Activated T-helper 9 cell treated with anti-CD3 and anti-CD28 coated beads, Interleukin-2, amount 50 U/mL, for 16 hours (primary cell): Measurements from ENCODE around the gene CUTA.
"Not testable (repeated sequence)": the region's sequence is repeated elsewhere in the genome, so short reads cannot be mapped to it uniquely, and the experiment has no call there.

ENCODE experiments used
- DNase-seq: peaks from one replicate; pipeline ENCODE4 v3.0.0-alpha.2; 2020; ENCODE audit warnings: low read depth

Gene CUTA

DNA sequence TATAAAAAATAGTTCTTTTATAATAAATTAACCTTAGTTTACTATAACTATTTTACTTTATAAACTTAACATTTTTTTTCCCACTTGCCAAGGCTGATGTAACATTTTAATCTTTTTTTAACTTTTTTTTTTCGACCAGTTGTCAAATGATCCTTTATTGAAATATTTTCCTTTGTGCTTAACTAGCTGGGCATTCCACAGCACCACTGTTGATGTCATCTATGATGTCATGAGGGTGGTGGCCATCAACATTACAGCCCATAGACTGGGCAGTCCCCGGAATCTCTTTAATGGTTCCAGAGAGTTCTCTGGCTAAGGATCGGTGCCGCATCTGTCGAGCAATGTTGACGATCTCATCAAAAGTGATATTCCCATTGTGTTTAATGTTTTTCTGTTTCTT, 18.0 kb downstream of the CUTA start:
- not testable (repeated sequence) for DNase-seq

DNA sequence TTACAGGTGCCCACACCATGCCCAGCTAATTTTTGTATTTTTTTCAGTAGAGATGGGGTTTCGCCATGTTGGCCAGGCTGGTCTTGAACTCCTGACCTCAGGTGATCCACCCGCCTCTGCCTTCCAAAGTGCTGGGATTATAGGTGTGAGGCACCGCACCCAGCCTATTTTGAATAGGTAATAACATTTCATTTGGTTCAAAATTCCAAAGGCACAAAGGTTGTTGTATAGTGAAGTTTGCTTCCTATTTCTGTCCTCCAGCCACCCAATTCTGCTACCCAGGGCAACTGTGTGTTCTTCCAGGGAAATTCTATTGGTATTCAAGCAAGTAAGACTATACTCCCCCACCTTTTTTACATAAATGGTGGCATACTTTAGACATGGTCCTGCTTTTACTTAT, 19.3 kb downstream of the CUTA start:
- DNase-seq, result not testable (repeated sequence)

DNA sequence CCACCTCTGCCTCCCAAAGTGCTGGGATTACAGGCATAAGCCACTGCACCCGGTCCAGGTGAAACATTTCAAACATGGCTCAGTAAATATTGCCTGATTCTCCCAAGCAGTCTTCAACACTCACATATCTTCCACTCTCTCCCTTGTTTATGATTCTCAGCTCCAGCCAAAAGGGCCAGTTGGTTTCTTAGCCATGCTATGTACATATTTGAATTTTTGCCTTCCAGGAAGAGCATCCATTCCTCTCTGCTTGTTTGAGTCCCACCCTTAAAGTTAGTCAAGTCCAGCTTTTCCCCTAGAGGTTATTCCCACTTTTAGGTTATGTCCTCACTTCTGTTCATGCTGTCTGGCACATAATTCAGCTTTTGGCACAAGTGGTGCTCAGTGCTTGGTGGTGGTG, 20.4 kb downstream of the CUTA start:
- no peak for DNase-seq

DNA sequence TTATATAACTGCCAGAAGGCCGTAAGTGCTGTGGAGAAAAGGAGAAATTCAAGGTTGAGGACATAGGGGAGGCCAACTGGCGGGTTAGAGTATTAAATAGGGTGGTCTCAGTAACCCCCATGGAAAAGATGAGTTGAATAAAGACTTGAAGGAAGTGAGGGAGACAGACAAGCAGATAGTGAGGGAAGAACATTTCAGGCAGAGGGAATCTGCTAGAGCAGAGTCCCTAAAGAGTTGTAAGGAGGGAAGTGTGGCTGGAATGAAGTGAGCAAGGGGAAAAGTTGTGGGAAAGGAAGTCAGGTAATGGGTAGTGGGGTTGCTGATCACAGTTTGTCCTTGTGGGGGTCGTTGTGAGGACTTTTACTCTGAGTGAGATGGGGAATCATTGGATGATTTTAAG, 24.9 kb downstream of the CUTA start:
- DNase-seq, result no peak

DNA sequence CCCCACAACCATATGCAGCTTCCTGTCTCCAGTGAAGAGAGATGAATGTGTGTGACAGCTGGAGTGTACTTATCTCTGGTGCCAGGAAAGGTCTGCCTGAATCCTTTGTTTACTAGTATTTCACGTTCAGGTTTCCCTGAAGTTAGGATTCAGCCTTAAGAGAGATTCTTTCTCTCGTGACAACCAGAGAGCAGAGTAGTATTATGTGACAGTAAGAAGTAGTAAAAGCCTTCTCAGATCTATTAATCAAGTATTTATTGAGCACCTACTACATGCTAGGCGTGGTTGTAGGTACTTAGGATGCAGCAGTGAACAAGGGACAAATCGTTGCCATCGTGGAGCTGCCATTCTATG, 25.3 kb downstream of the CUTA start:
- DNase-seq, result no peak

DNA sequence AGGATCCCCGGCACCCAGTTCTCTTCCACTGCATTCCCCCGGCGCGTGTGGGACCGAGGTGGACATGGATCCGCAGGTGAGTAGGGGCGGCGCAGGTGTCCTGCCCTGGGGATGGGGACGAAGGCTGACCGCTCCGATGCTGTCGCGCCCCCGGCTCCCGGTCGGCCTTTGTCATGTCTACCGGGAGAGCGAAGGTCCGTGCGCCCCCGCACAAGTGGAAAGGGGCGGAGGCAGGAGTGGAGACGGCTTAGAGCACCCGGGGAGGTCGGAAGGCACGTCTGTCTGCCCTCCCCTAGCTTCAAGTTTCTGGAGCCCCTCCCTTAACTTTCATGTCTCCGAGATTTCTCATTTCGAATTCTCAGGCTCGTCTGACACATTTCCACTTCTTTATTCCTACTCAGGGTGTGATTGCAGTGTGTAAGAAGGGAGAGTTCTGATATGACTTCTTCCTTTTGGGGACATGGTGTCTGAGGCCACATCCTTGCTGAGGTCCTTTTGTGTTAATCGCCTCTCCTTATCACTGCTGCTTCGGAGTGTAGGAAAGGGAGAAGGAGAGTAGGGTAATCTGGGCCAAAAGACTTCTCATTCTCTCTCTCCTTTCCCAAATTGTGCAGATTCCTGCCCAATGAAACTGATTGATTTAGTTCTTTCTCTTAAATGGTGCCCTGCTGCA, 25.8 kb downstream of the CUTA start:
- no peak for DNase-seq

DNA sequence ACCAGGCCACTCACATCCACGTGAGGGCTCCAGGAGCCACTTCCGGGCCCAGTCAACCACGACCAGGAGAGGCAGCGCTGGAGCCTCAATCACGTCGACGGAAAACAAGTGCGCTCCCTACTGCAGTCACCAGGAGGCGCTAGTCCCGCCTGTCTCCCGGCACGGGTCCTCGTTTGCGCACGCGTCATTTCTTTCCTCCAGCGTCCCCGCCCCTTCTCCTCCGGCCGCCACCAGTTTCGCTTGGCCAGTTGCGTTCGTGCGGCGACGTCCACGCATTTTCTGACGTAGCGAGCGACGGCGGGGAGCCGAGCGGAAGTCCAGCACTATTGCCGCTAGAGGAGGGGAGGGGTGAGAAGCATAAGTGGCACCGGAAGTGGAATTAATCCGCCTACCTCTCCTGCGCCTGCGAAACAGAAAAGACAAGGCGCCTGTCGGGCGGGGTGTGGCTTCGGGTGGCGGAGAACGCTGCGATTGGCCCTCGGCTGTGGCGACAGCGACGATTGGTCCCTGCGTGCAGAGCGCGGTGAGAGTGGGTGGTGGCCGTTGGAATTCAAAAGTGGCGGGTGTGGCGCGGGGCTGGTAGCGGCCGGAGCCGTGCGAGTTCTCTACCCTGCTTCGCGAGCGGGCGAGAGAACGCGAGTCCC, 26.5 kb downstream of the CUTA start, which contains the start of gene KIFC1:
Gene KIFC1, plus strand, starts transcription at position 546 of the 644 bp plus-strand sequence. CDS start 163 bp downstream, outside the sequence.
- peak; percentile 98 for DNase-seq

DNA sequence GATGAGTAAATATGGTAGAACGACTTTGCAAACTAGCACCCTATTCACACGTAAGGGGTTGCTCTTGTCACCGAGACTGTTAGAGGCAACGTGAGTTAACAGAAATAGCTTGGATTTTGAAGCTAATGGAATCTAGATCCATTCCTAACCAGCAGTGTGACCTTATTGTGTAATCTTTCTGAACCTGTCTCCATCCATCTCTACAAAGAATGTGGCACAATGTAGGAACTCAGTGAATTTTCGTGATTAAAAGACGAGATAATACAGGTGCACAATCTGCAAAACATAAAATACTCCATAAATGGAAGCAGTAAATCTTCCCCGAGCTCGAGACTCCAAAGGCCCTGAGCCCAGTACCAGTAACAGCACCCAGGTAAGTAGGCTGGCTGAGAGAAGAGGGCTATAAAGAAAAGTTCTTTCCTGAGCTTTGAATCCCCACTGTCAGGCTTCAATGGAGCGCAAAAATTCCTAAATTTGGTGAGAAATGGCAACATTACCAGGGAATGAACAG, 27.1 kb downstream of the CUTA start:
- DNase-seq, result no peak

DNA sequence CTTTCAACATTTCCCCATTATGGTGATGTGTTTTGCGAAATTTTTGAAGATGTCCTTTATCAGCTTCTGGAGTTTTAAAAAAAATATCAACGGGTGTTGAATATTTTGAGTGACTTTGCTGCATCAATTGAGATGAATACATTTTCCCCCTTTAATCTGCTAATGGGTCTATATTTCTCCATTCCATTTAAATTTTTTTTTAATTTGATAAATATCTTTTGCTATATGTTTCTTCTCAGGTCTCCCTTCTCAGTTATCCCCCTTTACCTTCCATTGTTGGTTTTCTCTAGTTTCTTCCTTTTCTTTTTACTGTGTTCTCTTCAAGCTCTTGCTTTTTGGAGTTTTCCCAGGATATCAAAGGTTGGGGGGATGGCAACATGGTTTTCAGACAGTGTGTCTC, 27.7 kb downstream of the CUTA start:
- no peak for DNase-seq

DNA sequence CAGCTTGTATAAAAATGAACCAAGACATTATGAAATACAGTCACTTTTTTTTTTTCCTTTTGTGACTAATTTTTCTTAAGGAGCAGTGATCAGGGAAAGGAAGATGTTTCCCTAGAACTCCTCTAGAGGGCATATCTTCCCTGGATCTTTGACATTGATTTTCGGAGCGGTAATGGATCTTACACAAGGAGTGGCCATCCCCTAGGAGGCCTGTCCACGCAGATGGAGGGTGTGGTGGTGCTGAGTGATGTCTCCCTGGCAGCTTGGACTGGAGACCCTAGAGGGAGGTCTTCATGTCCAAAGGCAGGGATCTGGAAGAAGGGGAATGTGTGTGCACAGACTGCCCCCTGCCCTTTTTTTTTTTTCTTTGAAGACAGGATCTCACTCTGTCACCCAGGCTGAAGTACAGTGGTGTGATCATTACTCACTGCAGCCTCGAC, 33.3 kb downstream of the CUTA start:
- no peak for DNase-seq

DNA sequence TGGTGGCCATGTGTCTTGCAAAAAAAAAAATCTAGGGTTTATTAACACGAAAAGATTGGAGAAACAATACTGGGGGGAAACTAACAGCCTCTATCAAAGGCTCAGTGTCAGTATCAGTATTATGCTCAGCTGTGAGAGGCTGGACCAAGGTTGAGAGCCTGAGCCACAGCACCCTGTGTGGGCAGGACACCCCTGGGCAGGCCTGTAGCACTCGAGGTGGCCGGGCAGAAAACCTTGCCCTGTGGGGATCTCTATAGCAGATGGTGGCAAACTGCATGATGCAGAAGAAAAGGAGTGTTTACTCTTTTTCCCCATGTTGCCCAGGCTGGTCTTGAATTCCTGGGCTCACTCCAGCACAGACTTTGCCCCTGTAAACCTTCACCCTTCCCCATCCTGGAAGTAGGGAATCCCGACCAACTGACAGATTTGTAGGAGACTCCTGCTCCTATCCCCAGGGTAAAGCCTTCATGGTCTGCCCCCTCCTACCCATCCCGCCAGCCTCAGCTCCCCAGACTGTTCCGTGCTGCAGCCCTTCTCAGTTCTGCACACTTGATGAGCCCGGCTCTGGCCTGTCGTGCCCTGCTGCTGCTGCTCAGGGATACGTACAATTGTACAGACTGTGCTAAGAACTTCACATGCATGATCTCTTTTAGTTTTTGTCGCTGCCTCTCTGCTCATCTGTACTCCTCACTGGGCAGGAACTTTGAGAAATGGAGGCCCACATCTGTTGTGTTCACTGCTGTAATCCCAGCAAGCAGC, 34.3 kb downstream of the CUTA start:
- DNase-seq, result no peak

DNA sequence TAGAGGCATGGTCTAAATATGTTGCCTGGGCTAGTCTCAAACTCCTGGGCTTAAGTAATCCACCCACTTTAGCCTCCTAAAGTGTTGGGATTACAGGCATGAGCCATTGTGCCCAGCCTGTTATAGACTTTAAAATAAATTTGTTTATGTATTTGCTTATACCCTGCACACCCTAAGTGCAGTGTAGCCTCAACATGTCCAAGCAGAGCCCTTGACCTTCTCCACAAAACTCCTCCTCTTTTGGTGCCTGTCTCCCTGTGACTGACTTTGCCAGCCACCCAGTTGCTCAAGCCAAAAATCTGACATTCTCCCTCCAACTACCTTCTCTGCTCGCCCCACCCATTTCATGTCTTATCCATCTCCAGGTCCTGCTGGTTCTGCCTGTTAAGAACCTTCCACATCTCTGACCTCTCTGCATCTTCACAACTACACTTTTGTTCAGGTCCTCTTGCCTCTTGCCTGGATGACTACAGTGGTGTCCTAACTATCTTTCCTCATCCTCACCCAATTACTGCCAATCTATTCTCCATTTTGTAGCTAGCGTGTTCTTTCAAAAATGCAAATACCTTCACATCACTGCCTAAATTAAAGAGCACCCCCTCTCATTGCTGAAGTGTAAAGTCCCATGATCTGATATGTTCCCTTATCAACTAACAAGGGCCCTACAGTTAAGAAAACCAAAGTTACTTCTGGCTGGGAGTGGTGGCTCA, 37.5 kb downstream of the CUTA start:
- DNase-seq, result no peak

DNA sequence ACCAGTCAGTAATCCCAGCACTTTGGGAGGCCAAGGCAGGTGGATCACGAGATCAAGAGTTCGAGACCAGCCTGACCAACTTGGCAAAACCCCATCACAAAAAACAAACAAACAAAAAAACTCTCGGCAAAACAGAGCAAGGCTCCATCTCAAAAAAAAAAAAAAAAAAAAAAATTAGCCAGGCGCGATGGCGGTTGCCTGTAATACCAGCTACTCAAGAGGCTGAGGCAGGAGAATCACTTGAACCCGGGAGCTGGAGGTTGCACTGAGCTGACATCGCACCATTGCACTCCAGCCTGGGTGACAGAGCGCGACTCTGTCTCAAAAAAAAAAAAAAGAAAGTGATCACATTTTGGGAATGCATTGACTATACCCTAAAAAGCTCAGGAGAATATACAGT, 38.7 kb downstream of the CUTA start:
- DNase-seq, result not testable (repeated sequence)

DNA sequence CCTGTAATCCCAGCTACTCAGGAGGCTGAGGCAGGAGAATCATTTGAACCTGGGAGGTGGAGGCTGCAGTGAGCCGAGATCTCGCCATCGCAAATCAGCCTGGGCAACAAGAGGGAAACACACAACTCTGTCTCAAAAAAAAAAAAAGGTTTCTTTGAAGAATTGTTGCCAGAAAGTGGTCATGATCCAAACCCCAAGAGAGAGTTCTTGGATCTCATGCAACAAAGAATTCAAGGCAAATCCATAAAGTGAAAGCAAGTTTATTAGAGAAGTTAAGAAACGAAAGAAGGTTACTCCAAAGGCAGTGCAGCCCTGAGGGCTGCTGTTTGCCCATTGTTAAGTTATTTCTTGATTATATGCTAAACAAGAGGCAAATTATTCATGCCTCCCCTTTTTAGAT, 40.7 kb downstream of the CUTA start:
- no peak for DNase-seq

DNA sequence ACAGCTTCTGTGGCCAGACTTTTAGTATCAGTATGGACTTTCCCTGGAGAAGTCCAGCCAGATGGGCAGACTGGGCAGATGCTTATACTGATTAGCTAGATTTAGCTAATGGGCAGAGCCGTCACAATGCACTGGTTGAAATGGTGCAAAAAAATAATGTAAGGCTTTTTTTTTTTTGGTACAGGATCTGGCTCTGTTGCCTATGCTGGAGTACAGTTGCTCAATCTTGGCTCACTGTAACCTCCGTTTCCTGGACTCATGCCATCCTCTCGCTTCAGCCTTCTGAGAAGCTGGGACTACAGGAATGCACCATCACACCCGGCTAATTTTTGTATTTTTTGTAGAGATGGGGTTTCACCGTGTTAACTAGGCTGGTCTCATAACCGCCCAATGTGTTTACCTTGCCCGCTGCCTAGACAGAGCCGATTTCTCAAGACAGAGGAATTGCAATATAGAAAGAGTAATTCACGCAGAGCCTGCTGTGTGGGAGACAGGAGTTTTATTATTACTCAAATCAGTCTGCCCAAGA, 42.7 kb downstream of the CUTA start:
- no peak for DNase-seq

DNA sequence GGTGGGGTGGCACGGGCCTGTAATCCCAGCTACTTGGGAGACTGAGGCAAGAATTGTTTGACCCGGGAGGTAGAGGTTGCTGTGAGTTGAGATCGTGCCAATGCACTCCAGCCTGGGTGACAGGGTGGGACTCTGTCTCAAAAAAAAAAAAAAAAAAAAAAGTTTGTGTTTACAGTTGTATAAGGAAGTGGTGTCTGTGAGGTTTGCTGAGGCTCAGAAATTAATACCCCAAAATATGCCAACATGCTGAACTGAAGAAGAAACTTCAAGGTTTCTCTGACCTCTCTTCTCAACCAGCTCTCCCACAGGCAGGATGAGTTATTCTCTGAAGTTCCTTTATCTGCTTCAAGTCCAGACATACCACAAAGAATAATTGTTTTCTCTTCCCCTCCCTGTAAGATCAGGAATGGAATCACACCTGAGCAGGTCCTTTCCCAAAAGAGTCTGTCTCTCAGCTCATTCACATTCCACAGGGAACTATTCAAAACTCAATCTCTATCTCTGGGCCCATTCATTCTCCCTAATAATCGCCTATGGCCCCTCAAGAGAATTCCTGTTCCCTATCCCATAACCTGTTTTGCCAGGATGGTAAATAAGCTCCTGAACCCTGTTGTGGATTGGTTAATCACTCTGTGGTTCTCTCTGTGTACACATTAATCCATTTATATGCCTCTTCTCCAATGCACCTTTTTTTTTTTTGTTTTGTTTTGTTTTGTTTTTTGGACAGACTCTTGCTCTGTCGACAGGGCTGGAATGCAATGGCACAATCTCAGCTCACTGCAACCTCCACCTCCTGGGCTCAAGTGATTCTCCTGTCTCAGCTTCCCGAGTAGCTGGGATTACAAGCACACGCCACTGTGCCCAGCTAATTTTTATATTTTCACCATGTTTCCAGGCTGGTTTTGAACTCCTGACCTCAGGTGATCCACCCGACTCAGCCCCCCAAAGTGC, 43.7 kb downstream of the CUTA start:
- DNase-seq, result no peak

DNA sequence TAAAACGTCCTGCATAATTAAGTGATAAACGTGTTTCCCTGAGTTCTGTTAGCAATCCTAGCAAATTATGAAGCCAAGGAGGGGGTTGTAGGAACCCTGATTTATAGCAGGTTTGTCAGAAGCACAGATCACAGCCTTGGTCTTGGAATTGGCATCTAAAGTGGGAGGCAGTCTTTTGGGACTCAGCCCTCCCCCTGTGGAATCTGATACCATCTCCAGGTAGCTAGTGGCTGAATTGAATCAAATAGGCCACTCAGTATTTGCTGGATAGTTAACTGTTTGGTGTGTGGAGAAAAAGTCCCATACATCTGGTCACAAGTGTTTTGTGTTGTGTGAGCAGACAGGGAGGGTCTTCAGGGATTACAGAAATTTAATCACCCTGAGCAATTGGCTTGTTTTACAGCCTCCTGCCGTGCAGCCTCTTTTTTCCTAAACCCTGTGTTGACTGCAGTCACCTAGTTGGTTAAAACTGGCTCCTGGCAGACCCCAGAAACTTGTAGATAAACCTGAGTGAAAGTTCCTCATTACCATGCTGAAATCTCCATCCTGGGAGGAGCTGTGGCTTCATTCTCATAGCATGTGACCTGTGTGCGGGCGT, 45.3 kb downstream of the CUTA start:
- DNase-seq, result no peak

DNA sequence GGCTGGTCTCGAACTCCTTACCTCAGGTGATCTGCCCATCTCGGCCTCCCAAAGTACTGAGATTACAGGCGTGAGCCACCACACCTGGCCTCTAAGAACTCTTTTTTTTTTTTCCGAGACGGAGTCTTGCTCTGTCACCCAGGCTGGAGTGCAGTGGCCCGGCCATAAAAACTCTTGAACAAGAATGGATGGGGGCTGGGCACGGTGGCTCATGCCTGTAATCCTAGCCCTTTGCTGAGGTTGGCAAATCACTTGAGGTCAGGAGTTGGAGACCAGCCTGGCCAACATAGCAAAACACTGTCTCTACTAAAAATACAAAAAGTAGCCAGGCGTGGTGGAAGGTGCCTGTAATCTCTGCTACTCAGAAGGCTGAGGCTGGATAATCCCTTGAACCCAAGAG, 46.0 kb downstream of the CUTA start:
- DNase-seq, result not testable (repeated sequence)

DNA sequence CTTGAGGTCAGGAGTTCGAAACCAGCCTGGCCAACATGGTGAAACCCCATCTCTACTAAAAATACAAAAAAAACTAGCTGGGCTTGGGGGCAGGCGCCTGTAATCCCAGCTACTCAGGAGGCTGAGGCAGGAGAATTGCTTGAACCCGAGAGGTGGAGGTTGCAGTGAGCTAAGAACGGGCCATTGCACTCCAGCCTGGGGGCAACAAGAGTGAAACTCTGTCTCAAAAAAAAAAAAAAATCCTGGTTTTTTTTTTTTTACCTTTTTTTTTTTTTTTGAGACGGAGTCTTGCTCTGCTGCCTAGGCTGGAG, 50.2 kb downstream of the CUTA start:
- DNase-seq, result not testable (repeated sequence)

DNA sequence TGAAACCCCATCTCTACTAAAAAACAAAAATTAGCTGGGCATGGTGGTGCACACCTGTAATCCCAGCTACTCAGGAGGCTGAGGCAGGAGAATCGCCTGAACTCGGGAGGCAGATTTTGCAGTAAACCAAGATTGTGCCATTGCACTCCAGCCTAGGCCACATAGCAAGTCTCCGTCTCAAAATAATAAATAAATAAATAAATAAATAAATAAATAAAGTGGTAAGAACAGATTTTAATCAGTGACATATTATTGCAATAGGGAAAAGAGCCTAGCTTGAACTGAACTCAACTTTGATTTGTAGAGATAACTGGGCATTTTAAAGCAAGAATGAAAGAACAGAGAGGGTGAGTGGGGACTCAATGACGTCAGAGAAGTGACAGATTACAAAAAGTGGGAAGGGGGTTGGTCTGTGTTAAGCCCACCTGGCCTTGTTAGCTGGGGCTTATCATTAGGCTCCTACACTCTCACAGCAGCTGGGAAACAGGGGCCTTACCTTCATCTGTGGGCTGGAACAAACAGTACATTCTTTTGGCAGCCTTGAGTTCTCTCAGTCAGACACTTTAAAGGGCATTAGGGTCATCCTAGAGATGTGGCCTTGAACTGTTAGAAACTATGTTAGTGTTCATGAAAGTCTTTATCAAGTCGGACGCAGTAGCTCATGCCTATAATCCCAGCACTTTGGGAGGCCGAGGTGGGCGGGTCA, 50.7 kb downstream of the CUTA start:
- no peak for DNase-seq
